Activated B cell treated with CpG ODN at 0.5 μM for 24 hours (primary cell): ENCODE results near the gene AKAP9. TPM values are rescaled to one million over a fixed set of nuclear protein-coding genes. Genes with fewer than 3 reads are reported as not detected.
A peak's percentile ranks its signal among the peaks of the same experiment; 100 is the strongest.
"Not testable (repeated sequence)": the region's sequence is repeated elsewhere in the genome, so short reads cannot be mapped to it uniquely, and the experiment has no call there.

ENCODE experiments used
- ATAC-seq: fragments of 200-7000 bp; cut with Tn5 transposase; one replicate; pipeline ENCODE4 v1.10.0; 2021; ENCODE audit warnings: low read depth, mild to moderate bottlenecking, moderate library complexity
- CTCF ChIA-PET: fragments of 350-600 bp; sonication (Branson Sonifier 250); formaldehyde crosslinking; loops from one replicate; lab custom pipeline; 2021; ENCODE audit warnings: antibody characterized with exemption; lab: Charles Lee
- POLR2A ChIA-PET: fragments of 350-600 bp; sonication (Branson Sonifier 250); formaldehyde crosslinking; loops from one replicate; lab custom pipeline; 2021; ENCODE audit warnings: antibody characterized with exemption; lab: Charles Lee
- DNase-seq: peaks from one replicate; pipeline ENCODE4 v3.0.0; 2022
- H3K27ac Mint-ChIP-seq: one replicate; pipeline ENCODE4 v1.8.0; 2020; ENCODE audit warnings: mixed read lengths
- H3K27me3 Mint-ChIP-seq: one replicate; pipeline ENCODE4 v1.8.0; 2021; ENCODE audit warnings: mixed read lengths
- H3K36me3 Mint-ChIP-seq: one replicate; pipeline ENCODE4 v1.8.0; 2021; ENCODE audit warnings: low read depth, mixed read lengths
- H3K4me1 Mint-ChIP-seq: one replicate; pipeline ENCODE4 v1.8.0; 2021; ENCODE audit warnings: mixed read lengths
- H3K4me3 Mint-ChIP-seq: one replicate; pipeline ENCODE4 v1.8.0; 2020; ENCODE audit warnings: mild to moderate bottlenecking, mixed read lengths
- H3K9me3 Mint-ChIP-seq: one replicate; pipeline ENCODE4 v1.8.0; 2020; ENCODE audit warnings: mixed read lengths
- CTCF ChIP-seq: fragments of 200-600 bp; IDR thresholded peaks from one replicate; pipeline ENCODE4 v1.8.0; 2022; ENCODE audit warnings: antibody characterized with exemption, mild to moderate bottlenecking
- intact Hi-C: fragments of 100-400 bp; cut with micrococcal nuclease; formaldehyde crosslinking; loops from one replicate; pipeline ENCODE4 v1.15.1; 2024
- total RNA-seq: library from RNA; stranded (reverse); gene quantifications from 2 replicates; pipeline ENCODE4 v1.2.3, GENCODE V29; 2022

Gene AKAP9
- total RNA-seq: 54.4 and 58.4 TPM in 2 replicates

GRCh38 chr7:91940572-91941341, at the start of gene AKAP9:
Gene AKAP9, plus strand, starts transcription at chr7:91940862. Its CDS starts 238 bp downstream, at chr7:91941100.
- Mint-ChIP-seq H3K27me3 (no peaks in the 10 kb centered on the region), H3K27ac (peak within 1 kb of the TSS; percentile 93), H3K36me3 (peaks cover 8% of the 10 kb centered on the region), H3K4me3 (peak within 1 kb of the TSS; percentile 94), H3K4me1 (peaks cover 42% of the 10 kb centered on the region), H3K9me3 (no peaks in the 10 kb centered on the region)
- ChIA-PET POLR2A (interaction anchor here (0.6 to 3.8 kb wide), 9 partner anchors 12 to 1595 kb away, joined by 3 to 26 read pairs (median 4); partner anchors contain the start of genes CYP51A1, GATAD1, MTERF1 and PEX1), CTCF (interaction anchor here (1.6 to 3.2 kb wide), 2 partner anchors 59 to 65 kb away, joined by 3 to 16 read pairs; partner anchors contain the start of gene MTERF1)
- no peak for TF ChIP-seq CTCF
- intact Hi-C loops: loop anchor here (1.0 to 10.0 kb wide), 15 partner anchors 60 to 1596 kb away; partner anchors contain the start of genes ANKIB1, CDK14, CLDN12 and CYP51A1
- DNase-seq (peak; percentile 85), ATAC-seq (peak; percentile 91)

GRCh38 chr7:91892099-91892705, 48.5 kb upstream of the AKAP9 start:
- CTCF ChIA-PET: no interaction called here
- ATAC-seq (no peak), DNase-seq (no peak)
- Mint-ChIP-seq H3K27ac (no peak overlapping the region), H3K9me3 (no peaks in the 10 kb centered on the region), H3K27me3 (peaks cover 7% of the 10 kb centered on the region), H3K4me3 (no peak overlapping the region), H3K4me1 (no peaks in the 10 kb centered on the region), H3K36me3 (no peaks in the 10 kb centered on the region)
- TF ChIP-seq CTCF: no peak
- POLR2A ChIA-PET: no interaction called here
- intact Hi-C loops: no loop called here

- ChIA-PET CTCF (no interaction called here), POLR2A (no interaction called here)
- Mint-ChIP-seq H3K36me3 (no peaks in the 10 kb centered on the region), H3K27ac (no peak overlapping the region), H3K4me1 (no peaks in the 10 kb centered on the region), H3K9me3 (no peaks in the 10 kb centered on the region), H3K27me3 (peaks cover 7% of the 10 kb centered on the region), H3K4me3 (no peak overlapping the region)
- no peak for ATAC-seq
- no peak for DNase-seq
- intact Hi-C loops: no loop called here
- no peak for TF ChIP-seq CTCF
Measured at GRCh38 chr7:91892821-91893340, 47.8 kb upstream of the AKAP9 start.

GRCh38 chr7:91893699-91894098, 47.0 kb upstream of the AKAP9 start:
- POLR2A ChIA-PET, H3K4me3 Mint-ChIP-seq, H3K9me3 Mint-ChIP-seq, ATAC-seq, intact Hi-C loops, H3K27ac Mint-ChIP-seq, CTCF ChIA-PET, DNase-seq, H3K4me1 Mint-ChIP-seq, H3K36me3 Mint-ChIP-seq: not testable (repeated sequence)
- peaks cover 10% of the 10 kb centered on the region for H3K27me3 Mint-ChIP-seq

DNA sequence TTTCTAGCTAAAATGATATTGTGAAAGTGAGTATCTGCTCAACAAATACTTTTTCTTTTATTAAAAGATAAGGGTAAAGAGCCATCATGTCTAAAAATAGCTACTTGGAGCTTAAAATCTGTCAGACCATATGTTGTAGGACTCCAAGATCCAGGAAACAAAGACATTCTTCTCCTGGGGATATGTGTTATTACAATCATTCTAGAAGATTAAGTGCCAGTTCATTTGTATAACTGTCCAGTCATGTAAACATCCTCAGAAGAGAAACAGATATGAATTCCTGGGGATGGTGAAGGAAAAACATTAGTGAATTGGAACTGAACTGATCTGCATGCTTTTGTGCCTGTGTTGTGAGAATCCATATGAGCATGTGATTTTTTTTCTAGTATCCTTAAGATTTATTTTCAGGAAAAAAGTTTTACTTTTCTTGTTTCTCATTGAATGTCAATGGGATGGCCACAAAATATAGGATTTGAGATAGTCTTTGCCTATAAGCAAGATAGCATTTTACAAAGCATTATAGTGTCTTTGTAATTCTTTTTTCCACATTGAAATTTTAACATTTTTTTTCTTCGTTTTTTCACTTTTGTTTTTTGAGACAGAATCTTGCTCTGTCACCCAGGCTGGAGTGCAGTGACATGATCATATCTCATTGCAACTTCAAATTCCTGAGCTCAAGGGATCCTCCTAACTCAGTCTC, 45.7 kb upstream of the AKAP9 start:
- DNase-seq: no peak
- TF ChIP-seq CTCF: no peak
- Mint-ChIP-seq H3K9me3 (no peaks in the 10 kb centered on the region), H3K27ac (no peak overlapping the region), H3K36me3 (no peaks in the 10 kb centered on the region), H3K27me3 (peaks cover 10% of the 10 kb centered on the region), H3K4me1 (no peaks in the 10 kb centered on the region), H3K4me3 (no peak overlapping the region)
- CTCF ChIA-PET: no interaction called here
- intact Hi-C loops: no loop called here
- ATAC-seq: no peak
- POLR2A ChIA-PET: no interaction called here
